GM12892 (cell line): ENCODE data around the gene TGM1.
A peak's percentile ranks its signal among the peaks of the same experiment; 100 is the strongest.

Experiments used
- DNase-seq: peaks from one replicate; pipeline ENCODE4 v3.0.0; 2011; ENCODE audit not compliant: insufficient read length
- FAIRE-seq: peaks from 2 replicates; lab custom pipeline; 2011; peaks lifted over from hg19 to GRCh38; lab: Jason Lieb, UNC
- POLR2A ChIP-seq: IDR thresholded peaks from 2 replicates; pipeline ENCODE4 v1.6.1; 2011; ENCODE audit warnings: low read depth, low read length, control low read depth
- POLR2AphosphoS5 ChIP-seq: IDR thresholded peaks from 2 replicates; pipeline ENCODE4 v1.6.1; 2011; ENCODE audit warnings: low read depth, low read length, control low read depth
- TAF1 ChIP-seq: IDR thresholded peaks from 2 replicates; pipeline ENCODE4 v1.6.1; 2011; ENCODE audit warnings: low read depth, mild to moderate bottlenecking, control low read depth, low read length, borderline replicate concordance

Gene TGM1

DNA sequence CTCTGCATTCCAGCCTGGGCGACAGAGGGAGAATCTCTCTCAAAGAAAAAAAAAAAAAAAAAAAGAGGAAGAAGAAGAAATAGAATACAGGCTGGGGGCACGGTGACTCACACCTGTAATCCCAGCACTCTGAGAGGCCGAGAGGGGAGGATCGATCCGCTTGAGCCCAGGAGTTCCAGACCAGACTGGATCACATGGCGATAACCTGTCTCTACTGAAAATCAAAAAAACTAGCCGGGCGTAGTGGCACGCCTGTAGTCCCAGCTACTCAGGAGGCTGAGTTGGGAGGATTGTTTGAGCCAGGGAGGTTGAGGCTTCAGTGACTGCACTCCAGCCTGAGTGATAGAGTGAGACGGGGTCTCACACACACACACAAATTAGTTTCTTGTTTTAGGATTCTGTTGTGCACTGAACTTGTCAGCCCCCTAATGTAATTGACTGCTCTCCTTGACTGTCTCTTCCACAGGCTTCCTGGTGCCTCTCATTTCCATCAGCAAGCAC is 19.6 kb downstream of the TGM1 start:
- no peak for DNase-seq

DNA sequence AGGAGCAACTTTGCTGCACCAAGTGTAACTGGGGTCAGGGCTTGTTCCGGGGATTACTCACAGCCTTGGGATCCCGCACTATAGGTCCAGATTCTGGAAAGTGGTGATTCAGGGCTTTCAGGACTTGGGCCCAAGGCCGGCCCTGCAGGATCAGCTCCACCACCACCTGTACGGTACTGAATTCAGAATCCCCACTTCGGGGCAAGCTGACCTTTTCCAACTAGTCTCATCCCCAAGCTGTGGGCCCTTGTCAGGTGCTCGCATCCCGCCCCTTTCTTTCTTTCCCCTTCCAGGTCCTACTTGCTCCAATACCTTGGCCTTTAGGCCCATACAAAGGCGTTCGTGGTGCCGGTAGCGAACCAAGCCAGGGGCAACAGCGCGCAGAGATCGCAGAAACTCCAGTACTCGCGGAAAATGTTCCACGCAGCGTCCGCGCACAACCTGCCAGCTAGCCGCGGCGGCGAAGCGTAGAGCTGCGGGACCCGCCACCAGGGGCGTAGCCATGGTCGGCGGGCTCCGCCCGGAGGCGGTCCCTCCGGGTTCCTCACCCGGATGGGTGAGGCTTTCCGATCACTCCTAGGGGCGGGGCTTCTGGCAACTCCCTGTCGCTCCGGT is 21.0 kb downstream of the TGM1 start:
- TF ChIP-seq TAF1 (no peak), POLR2A (no peak), POLR2AphosphoS5 (no peak)
- peak; percentile 9 for FAIRE-seq

More for the DNA sequence above, 19.6 kb downstream of the TGM1 start:
- FAIRE-seq, result no peak
- TF ChIP-seq POLR2A (no peak), TAF1 (no peak), POLR2AphosphoS5 (no peak)

DNA sequence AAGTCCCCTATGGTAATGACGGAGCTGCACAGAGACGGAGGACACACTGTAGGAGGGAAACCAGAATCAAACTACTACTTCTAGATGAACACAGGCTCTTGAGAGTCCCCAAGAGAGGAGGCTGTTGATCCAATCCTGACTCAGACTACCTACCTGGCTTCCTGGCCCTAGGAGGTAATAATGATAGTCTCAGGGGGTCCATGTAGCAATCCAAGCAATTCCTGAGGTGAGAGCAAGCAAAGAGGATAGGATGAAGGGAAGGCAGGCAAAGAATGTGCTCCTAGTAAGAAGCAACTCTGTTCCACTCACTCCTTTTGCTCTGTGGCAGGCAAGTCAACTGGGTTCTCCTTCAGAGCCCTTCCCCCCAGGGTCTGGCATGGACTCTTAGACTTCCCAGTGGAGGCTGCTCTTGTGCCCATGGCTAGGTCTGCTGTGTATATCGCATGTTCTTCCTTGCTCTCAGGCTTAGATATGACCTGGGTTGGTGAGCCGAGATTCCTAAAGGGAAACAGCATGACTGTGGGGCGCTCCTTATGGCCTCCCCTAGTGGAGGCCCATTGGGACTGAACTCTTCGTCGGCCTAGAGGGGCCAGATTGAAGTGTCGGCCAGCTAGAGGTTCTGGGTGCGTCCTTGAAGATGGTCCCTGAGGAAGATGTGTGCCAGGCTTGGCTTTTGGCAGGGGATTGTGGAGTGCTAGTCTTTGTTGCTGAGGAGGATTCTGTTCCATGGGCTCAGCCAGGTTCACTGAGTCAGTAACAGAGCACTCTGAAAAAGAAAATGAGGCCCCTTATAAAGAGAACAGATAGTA is 22.7 kb downstream of the TGM1 start:
- TF ChIP-seq POLR2A, result no peak; the same call in 1 of the 2 replicates
- TF ChIP-seq TAF1, result no peak
- FAIRE-seq, result no peak
- no peak for DNase-seq

More for the DNA sequence above, 21.0 kb downstream of the TGM1 start:
- peak; percentile 98 for DNase-seq

DNA sequence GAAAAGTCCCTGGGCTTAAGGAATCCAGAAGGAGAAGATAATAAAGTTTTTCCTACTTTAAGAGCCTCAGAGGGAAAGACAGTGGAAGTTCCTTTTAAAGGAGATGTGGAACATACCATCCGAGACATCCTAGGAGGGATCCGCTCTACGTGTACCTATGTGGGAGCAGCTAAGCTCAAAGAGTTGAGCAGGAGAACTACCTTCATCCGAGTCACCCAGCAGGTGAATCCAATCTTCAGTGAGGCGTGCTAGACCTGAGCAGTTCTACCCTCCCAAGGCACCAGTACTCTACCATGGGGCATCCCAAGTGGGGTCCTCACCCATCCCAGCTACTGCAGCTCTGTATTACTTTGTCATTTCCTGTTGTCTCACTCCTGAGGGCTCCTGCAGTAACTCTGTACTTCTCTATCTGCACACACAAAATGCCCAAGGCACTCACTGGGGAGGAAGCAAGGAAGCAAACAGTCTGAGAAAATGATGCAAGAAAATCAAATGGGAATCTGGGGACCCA is 24.4 kb downstream of the TGM1 start:
- DNase-seq (no peak), FAIRE-seq (no peak)
- 0 out of 2 replicates have a peak, but pooled peaks have one; percentile 40 for TF ChIP-seq POLR2AphosphoS5
- TF ChIP-seq TAF1, result no peak
- peak; percentile 25; the same call in 1 of the 2 replicates for TF ChIP-seq POLR2A

DNA sequence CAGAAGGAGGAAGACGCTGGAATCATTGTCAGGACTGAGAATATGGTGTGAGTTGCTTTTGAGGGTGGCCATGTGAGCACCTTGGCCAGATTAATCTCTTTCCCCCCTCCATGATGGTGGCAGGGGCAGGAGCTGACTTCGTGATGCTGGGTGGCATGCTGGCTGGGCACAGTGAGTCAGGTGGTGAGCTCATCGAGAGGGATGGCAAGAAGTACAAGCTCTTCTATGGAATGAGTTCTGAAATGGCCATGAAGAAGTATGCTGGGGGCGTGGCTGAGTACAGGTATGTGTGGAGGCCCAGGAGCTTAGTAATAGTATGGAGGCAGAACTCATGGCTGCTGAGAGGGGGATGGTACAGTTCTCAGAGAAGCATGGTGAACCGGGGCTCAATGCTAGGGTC is 24.9 kb downstream of the TGM1 start:
- DNase-seq (no peak), FAIRE-seq (no peak)
- TF ChIP-seq POLR2A (no peak), POLR2AphosphoS5 (no peak; the same call in 1 of the 2 replicates), TAF1 (no peak)

DNA sequence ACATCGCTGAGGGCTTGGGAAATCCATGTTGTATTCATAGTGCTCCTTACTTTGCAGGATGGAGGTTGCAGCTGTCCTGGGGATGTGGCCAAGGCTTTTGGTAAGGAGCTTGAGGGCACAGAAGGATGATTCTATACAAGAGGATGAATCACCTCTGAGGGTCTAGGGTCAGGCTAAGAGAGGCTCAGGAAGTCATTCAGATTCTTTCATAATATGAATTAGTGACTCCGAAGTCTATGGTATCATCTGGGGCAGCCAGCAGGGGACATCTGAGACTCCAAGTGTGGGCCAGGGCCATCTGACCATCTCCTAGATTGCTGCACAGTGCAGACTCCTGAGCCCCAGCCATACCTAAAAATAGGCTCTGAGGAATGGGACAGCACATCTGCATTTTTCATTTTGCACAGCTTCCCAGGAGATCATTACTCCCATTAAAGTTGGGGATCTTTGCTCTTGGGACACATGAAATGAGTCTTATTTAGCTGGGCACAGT is 25.5 kb downstream of the TGM1 start:
- DNase-seq (no peak), FAIRE-seq (no peak)

DNA sequence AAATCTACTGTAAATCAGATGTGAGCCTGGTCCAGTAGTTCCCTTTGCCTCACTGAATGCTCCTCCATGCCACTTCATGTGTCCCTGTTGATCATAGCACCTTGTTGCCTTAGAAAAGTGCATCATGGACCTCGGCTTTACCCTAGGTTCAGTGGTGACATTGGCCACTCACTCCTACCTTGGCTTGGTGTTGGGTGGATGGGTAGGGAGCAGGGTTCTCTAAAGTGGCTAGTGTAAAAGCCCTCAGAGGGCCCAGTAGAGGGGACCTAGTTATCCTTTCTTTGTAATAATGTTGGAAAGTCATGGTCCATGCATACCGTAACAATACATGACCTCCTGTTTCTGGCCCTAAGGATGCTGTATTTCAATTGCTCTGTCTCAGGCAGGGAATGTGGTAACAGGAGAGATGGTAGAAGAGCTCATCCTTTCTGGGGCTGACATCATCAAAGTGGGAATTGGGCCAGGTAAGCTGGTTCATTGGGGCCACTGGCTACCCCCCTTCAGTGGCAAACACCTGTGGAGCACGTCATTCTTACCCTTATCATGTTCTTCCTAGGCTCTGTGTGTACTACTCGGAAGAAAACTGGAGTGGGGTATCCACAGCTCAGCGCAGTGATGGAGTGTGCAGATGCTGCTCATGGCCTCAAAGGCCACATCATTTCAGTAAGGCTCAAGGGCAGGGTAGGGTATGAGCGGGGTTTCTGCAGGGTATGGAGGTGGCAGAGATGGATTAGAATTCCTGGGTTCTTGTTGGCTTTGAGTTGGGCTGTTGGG is 26.1 kb downstream of the TGM1 start:
- DNase-seq (no peak), FAIRE-seq (no peak)
- TF ChIP-seq TAF1 (no peak), POLR2AphosphoS5 (peak; percentile 53; the same call in 1 of the 2 replicates), POLR2A (peak; percentile 35; the same call in 1 of the 2 replicates)

More for the DNA sequence above, 25.5 kb downstream of the TGM1 start:
- TF ChIP-seq TAF1 (no peak), POLR2A (no peak; the same call in 1 of the 2 replicates), POLR2AphosphoS5 (no peak; the same call in 1 of the 2 replicates)

DNA sequence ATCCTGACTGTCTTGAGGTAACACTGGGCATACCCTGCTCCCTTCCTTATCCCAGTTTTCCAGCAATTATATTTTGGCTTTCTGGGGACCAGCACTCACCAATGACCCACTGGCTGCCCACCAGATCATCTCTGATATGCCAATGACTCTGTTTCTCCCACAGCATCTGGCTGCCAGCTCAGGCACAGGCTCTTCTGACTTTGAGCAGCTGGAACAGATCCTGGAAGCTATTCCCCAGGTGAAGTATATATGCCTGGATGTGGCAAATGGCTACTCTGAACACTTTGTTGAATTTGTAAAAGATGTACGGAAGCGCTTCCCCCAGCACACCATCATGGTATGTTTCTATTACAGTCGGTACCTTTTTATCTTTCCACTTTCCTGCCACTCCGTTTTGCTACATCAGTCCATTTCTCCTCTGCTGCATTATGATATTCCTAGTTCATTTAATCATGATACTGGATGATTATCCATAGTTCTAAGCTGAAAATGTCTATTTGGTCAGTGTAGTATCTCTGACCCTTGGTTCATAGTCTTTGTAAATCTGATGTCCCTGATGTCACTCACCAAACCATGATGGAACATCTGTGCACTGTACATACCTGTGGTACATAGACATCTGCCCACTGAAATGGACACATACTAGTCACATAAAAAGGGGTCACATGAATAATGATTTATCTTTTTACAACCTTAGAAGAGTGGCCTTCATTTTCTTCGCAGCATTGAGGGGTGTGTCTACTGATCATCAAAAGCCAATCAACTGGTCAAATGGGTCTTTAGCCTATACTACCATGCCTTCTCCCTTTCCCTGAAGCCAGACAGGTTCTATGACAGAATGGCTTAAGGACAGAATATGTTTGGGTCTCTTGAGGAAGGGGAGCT is 26.9 kb downstream of the TGM1 start:
- FAIRE-seq, result no peak
- DNase-seq, result no peak
- TF ChIP-seq POLR2A (no peak), POLR2AphosphoS5 (no peak), TAF1 (no peak)

DNA sequence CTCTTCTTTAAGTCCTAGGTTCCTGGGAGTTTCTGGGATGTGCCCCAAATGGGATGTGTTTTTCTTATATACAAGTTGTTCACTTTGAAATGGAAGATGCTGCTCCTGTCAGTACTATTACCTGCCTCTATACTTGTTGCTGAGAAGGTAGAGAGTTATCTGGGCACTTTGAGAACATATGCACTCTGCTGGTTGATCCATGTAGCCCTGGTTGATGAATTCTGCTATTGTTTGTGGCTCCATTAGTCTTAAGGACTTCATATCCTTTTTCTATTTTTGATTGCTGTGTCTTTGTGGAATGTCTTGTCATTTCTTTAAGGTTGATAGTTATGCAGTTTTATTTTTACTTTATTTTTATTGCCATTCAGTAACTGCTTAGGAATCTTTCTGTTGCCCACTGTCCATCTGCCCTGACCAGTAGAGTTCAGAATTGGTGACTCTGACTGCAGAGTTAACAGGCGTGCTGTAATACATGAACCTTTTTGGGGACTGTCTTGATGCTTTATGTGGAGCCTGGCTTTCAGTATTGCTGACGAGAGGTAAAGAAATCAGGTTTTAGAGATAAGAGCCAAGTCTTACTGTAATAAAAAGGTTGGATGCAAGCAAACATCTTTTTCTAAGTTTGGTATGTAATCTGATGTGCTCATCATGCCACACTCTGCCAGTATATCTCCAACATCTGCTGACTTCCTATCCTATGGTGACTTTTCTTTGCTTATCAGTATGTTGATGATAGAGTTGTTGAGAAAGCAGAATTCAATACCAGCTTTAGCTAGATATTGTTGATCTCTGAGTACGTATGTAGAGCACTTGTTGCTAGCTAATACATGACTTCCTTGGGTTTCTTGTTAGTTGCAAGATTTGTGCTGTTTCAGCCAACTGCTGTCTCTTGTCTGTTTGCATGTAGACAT is 28.6 kb downstream of the TGM1 start:
- DNase-seq (no peak), FAIRE-seq (no peak)
- TF ChIP-seq POLR2AphosphoS5, result no peak; the same call in none of the 2 replicates
- TF ChIP-seq TAF1, result no peak
- TF ChIP-seq POLR2A, result no peak

DNA sequence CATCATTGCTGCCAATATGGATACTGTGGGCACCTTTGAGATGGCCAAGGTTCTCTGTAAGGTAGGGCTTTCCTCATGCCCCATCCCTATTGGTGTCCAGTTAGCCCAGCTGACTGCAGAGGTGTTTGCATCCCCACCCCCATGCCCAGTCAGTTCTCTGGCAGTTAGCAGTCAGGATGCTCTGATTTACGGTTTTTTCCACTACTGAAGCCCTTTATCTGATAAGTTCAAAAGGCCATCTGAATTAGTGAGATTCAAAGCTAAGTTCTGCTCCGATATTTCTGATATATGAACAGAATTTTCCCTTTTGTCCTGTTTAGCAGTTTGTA is 29.5 kb downstream of the TGM1 start:
- FAIRE-seq (no peak), DNase-seq (no peak)
- TF ChIP-seq TAF1 (no peak), POLR2A (no peak), POLR2AphosphoS5 (no peak)
